Putamen (tissue), 1 donor: ENCODE results near the gene XPO4.

ENCODE experiments used
- DNase-seq: peaks from one replicate; pipeline ENCODE4 v3.0.0-alpha.2; 2016; ENCODE audit warnings: low spot score

The XPO4 gene

DNA sequence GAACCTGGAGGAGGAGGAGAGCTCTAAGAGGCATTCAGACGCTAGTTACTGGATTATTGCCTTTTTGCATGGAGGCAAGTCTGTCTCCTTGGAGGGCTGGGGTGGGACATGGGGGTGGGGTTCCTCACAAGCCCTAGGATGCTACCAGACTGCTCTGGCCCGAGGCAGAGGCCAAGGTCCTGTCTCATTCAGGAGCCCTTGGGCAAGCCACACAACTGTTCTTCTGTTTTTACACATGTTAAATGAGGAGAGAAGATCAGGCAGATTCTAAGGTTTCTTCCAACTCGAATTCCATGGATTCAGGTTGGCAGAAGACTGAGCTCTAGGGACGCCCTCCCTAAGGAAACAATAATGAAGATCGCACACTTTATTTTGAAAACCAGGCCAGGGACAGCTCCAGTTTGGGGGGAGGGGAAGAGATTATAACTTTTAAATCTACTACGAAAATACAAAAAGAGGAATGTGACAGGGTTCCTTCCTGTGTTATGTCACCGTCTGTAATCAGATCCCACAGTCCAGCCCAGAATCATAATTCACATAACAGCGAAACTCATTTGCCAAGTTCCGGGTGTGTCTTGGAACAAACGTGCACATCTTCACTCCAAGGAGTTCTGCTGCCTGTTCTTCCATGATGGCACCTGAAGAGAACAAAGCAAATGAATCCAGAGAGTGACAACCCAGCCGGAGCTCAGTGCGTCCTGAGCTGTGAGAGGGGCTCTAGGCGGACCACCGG, 173.8 kb downstream of the XPO4 start:
- no peak for DNase-seq

DNA sequence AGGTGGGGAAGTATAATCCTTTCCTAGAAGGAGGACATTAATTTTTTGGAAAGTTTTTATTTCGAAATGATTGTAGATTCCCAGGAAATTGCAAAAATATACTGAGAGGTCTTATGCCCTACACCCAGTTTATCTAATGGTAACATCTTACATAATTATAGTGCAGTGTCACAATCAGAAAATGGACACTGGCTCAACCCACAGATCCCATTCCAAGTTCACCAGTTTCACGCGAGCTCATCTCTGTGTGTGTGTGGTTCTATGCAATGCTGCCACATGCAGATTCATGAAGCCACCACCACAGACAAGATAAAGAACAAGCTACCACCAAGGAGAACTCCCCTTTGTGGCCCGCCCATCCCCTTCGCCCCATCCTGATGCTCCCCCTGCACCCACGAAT, 174.7 kb downstream of the XPO4 start:
- DNase-seq = no peak
